NOMO-1 treated with DMSO at 0.1 percent for 48 hours (cell line): ENCODE results near the gene MC4R.
"Not testable (repeated sequence)": the region's sequence is repeated elsewhere in the genome, so short reads cannot be mapped to it uniquely, and the experiment has no call there.

ENCODE experiments used
- DNase-seq: peaks from one replicate; lab custom pipeline; 2025; ENCODE audit not compliant: unreplicated experiment; lab: John Stamatoyannopoulos, UW

The MC4R gene

GRCh38 chr18:60372596-60372995 is at the start of gene MC4R:
Gene MC4R, minus strand, starts transcription at chr18:60372775. Its CDS starts 426 bp downstream, at chr18:60372349.
- DNase-seq, result no peak

GRCh38 chr18:60422306-60422705 is 49.7 kb upstream of the MC4R start:
- not testable (repeated sequence) for DNase-seq

- DNase-seq, result no peak
Measured at GRCh38 chr18:60421356-60422118, 49.0 kb upstream of the MC4R start.

GRCh38 chr18:60417946-60418345 is 45.4 kb upstream of the MC4R start:
- no peak for DNase-seq

GRCh38 chr18:60413944-60414547 is 41.5 kb upstream of the MC4R start:
- no peak for DNase-seq

- no peak for DNase-seq
Measured at GRCh38 chr18:60411715-60412114, 39.1 kb upstream of the MC4R start.

GRCh38 chr18:60406721-60407120 is 34.1 kb upstream of the MC4R start:
- DNase-seq, result no peak

- DNase-seq, result no peak
Measured at GRCh38 chr18:60404486-60405085, 32.0 kb upstream of the MC4R start.

- DNase-seq, result no peak
Measured at GRCh38 chr18:60401346-60401745, 28.8 kb upstream of the MC4R start.

- no peak for DNase-seq
Measured at GRCh38 chr18:60391571-60392226, 19.1 kb upstream of the MC4R start.

- DNase-seq, result no peak
Measured at GRCh38 chr18:60389314-60389713, 16.7 kb upstream of the MC4R start.

- no peak for DNase-seq
Measured at GRCh38 chr18:60385693-60386092, 13.1 kb upstream of the MC4R start.

GRCh38 chr18:60383893-60384292 is 11.3 kb upstream of the MC4R start:
- DNase-seq, result no peak

GRCh38 chr18:60377778-60378469 is 5.3 kb upstream of the MC4R start:
- no peak for DNase-seq

- DNase-seq, result no peak
Measured at GRCh38 chr18:60372132-60372531, 443 bp downstream of the MC4R start.

- DNase-seq, result no peak
Measured at GRCh38 chr18:60358516-60358915, 14.1 kb downstream of the MC4R start.

- no peak for DNase-seq
Measured at GRCh38 chr18:60350941-60351340, 21.6 kb downstream of the MC4R start.

GRCh38 chr18:60350150-60350549 is 22.4 kb downstream of the MC4R start:
- no peak for DNase-seq

GRCh38 chr18:60347526-60348045 is 25.0 kb downstream of the MC4R start:
- no peak for DNase-seq

GRCh38 chr18:60339018-60339417 is 33.6 kb downstream of the MC4R start:
- DNase-seq, result no peak

- DNase-seq, result no peak
Measured at GRCh38 chr18:60331890-60332289, 40.7 kb downstream of the MC4R start.
